Smooth muscle cell (in vitro differentiated cells): ENCODE data around the gene DMD. TPM values are rescaled to one million over a fixed set of nuclear protein-coding genes. Genes with fewer than 3 reads are reported as not detected.

Experiments
- DNase-seq: peaks from one replicate; lab custom pipeline; 2025; ENCODE audit not compliant: unreplicated experiment; lab: John Stamatoyannopoulos, UW
- H2AFZ ChIP-seq: fragments of 200-600 bp; sonication (generic); 2 replicates; pipeline ENCODE4 v1.6.0; 2016; ENCODE audit warnings: antibody characterized with exemption, low read depth, mild to moderate bottlenecking
- H3F3A ChIP-seq: fragments of 200-600 bp; sonication (generic); 2 replicates; pipeline ENCODE4 v1.6.0; 2017; ENCODE audit warnings: antibody characterized with exemption, low read depth
- H3K27ac ChIP-seq: fragments of 200-600 bp; sonication (generic); 2 replicates; pipeline ENCODE4 v1.5.1; 2016; ENCODE audit warnings: low read depth, mild to moderate bottlenecking
- H3K27me3 ChIP-seq: fragments of 200-600 bp; sonication (generic); 2 replicates; pipeline ENCODE4 v1.6.1; 2016; ENCODE audit warnings: low read depth, mild to moderate bottlenecking
- H3K36me3 ChIP-seq: fragments of 200-600 bp; sonication (generic); 2 replicates; pipeline ENCODE4 v1.5.1; 2016; ENCODE audit warnings: low read depth
- H3K4me1 ChIP-seq: fragments of 200-600 bp; sonication (generic); 2 replicates; pipeline ENCODE4 v1.5.1; 2016; ENCODE audit warnings: low read depth
- H3K4me2 ChIP-seq: fragments of 200-600 bp; sonication (generic); 2 replicates; pipeline ENCODE4 v1.6.0; 2016; ENCODE audit warnings: mild to moderate bottlenecking
- H3K4me3 ChIP-seq: fragments of 200-600 bp; sonication (generic); 2 replicates; pipeline ENCODE4 v1.5.1; 2016; ENCODE audit warnings: mild to moderate bottlenecking
- H3K79me2 ChIP-seq: fragments of 200-600 bp; sonication (generic); 2 replicates; pipeline ENCODE4 v1.6.0; 2016; ENCODE audit warnings: low read depth, mild to moderate bottlenecking
- H3K9ac ChIP-seq: fragments of 200-600 bp; sonication (generic); 2 replicates; pipeline ENCODE4 v1.6.0; 2016; ENCODE audit warnings: low read depth
- H3K9me3 ChIP-seq: fragments of 200-600 bp; sonication (generic); replicated peaks from 2 replicates; pipeline ENCODE4 v1.5.1; 2016; ENCODE audit warnings: low read depth
- H4K20me1 ChIP-seq: fragments of 200-600 bp; sonication (generic); 2 replicates; pipeline ENCODE4 v1.6.0; 2016; ENCODE audit warnings: low read depth
- WGBS: methylation state at CpG from one replicate; pipeline ENCODE4 v1.1.7; 2016; ENCODE audit warnings: low lambda C conversion rate; 5-methylcytosine and 5-hydroxymethylcytosine counted together
- polyA plus RNA-seq: library from polyadenylated mRNA; unstranded; fragments of >200 nt; fragmentation: Nextera tagmentation; extraction: Ambion mirVana; gene quantifications from 2 replicates; pipeline ENCODE4 v1.2.1, GENCODE V29; 2016
- total RNA-seq: library from RNA; depleted of rRNA; stranded (reverse); fragments of >200 nt; gene quantifications from 2 replicates; pipeline ENCODE4 v1.2.3, GENCODE V29; 2014
- TF ChIP-seq, protein P1 (sequence below): fragments of 200-600 bp; sonication (generic); IDR thresholded peaks from 2 replicates; pipeline ENCODE4 v1.5.1; 2017; ENCODE audit warnings: borderline replicate concordance, mild to moderate bottlenecking, antibody characterized with exemption; ENCODE audit not compliant: insufficient read depth, poor library complexity, severe bottlenecking

Gene DMD
- total and polyA plus RNA-seq, 2 experiments from 2014 or later = 12.3 to 12.6 TPM

DNA sequence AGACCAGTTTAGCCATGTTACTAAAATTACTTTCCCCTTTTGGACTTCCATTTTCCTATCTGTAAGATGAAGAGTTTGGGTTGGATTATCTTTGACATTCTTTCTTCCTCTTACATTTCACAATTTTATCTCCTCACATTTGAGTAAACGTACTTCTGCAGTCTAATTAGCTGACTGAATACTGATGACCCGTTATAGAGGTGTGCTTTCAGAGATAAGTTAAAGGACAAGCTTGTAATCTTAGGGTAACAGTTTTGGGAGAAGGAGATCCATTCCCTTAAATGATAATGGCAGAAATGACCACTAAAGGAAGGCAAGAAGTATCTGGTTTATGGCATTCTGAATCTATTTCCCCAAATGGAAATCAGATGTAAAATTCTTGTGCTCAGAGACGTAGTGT, 1916.9 kb downstream of the DMD start:
- no peaks in the 10 kb centered on the region for H3K36me3 ChIP-seq
- H3K9me3 ChIP-seq = no peaks in the 10 kb centered on the region
- H3K27me3 ChIP-seq = no peaks in the 10 kb centered on the region
- H3K79me2 ChIP-seq = no peaks in the 10 kb centered on the region
- 80% methylated on average over 3 of the region's 3 CpGs for whole genome bisulfite sequencing
- no peak overlapping the region for H3K4me2 ChIP-seq
- no peak for DNase-seq
- H3K9ac ChIP-seq = no peak overlapping the region
- no peak overlapping the region for H2AFZ ChIP-seq
- TF ChIP-seq, protein P1, sequence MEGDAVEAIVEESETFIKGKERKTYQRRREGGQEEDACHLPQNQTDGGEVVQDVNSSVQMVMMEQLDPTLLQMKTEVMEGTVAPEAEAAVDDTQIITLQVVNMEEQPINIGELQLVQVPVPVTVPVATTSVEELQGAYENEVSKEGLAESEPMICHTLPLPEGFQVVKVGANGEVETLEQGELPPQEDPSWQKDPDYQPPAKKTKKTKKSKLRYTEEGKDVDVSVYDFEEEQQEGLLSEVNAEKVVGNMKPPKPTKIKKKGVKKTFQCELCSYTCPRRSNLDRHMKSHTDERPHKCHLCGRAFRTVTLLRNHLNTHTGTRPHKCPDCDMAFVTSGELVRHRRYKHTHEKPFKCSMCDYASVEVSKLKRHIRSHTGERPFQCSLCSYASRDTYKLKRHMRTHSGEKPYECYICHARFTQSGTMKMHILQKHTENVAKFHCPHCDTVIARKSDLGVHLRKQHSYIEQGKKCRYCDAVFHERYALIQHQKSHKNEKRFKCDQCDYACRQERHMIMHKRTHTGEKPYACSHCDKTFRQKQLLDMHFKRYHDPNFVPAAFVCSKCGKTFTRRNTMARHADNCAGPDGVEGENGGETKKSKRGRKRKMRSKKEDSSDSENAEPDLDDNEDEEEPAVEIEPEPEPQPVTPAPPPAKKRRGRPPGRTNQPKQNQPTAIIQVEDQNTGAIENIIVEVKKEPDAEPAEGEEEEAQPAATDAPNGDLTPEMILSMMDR = no peak
- H3K4me3 ChIP-seq = no peak overlapping the region
- no peaks in the 10 kb centered on the region for H3K4me1 ChIP-seq
- H4K20me1 ChIP-seq = no peaks in the 10 kb centered on the region
- no peak overlapping the region for H3K27ac ChIP-seq
- H3F3A ChIP-seq = no peaks in the 10 kb centered on the region

DNA sequence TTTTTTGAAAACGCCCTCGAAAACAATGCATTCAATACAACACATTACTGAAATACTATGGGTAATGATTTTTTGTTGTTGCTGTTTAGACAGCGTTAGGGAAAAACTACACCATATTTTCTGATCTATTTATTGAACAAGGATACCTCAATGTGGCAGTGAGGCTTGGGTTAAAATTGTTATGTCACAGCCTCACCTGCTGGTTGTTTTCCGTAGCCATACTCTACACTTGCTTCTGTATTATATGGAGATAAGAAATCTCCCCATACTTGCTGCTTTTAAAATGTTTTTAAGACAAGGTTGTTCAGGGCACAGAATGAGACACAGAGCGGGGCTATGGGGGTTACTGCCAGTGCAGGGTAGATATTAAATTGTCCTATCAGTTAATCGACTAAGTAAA, 1917.9 kb downstream of the DMD start:
- Histone ChIP-seq H3K36me3 (no peaks in the 10 kb centered on the region), H3K4me1 (no peaks in the 10 kb centered on the region), H3K9ac (no peak overlapping the region), H2AFZ (no peak overlapping the region), H3F3A (no peaks in the 10 kb centered on the region), H3K27ac (no peak overlapping the region), H3K9me3 (no peaks in the 10 kb centered on the region), H3K79me2 (no peaks in the 10 kb centered on the region), H4K20me1 (no peaks in the 10 kb centered on the region), H3K4me2 (no peak overlapping the region), H3K4me3 (no peak overlapping the region), H3K27me3 (no peaks in the 10 kb centered on the region)
- TF ChIP-seq, protein P1 = no peak
- 77% methylated on average over 6 of the region's 6 CpGs for WGBS
- no peak for DNase-seq

DNA sequence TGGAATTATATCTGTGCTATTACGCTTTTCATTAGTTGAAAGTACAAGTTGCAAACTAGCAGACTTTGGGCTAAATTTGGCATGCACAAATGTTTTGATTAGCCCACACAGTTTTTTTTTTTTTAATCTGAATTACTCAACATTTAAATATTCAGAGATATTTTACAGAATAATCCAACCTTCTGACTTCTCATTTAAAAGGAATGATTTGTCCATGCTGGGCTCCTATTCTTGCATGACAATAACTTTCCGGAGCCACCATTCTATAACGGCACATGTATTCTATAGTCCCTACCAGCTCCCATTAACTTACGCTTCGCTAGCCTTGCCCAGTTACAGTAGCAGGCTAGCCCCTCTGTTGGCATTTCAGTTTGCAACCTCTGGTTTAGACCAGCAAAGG, 1920.2 kb downstream of the DMD start:
- H3K4me3 ChIP-seq = no peak overlapping the region
- H3K27ac ChIP-seq = no peak overlapping the region
- no peak overlapping the region for H3K9ac ChIP-seq
- H3K79me2 ChIP-seq = no peaks in the 10 kb centered on the region
- H3F3A ChIP-seq = no peaks in the 10 kb centered on the region
- no peaks in the 10 kb centered on the region for H3K4me1 ChIP-seq
- 88% methylated on average over 5 of the region's 5 CpGs for WGBS
- no peak overlapping the region for H2AFZ ChIP-seq
- H3K9me3 ChIP-seq = no peaks in the 10 kb centered on the region
- DNase-seq = no peak
- TF ChIP-seq, protein P1 = no peak
- H3K36me3 ChIP-seq = no peaks in the 10 kb centered on the region
- no peaks in the 10 kb centered on the region for H3K27me3 ChIP-seq
- H4K20me1 ChIP-seq = no peaks in the 10 kb centered on the region
- H3K4me2 ChIP-seq = no peak overlapping the region

DNA sequence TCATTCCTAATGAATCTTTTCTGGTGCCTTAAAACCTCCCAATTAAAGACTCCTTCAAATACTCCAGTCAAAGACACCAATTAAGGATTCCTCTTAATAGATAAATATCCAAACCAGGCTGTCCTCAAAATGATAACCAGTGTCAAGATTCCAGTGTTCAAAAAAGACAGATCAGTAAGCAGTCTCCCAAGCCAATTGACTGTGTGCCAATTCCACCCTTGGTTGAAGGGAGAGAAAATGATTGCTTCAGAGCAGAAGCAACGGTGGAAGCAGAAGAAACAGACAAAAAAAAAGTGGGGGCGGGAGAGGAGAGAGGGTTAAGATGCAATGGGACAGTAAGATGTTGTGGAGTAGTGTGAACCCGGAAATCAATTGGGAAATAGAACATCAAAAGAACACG, 1923.5 kb downstream of the DMD start:
- no peaks in the 10 kb centered on the region for H3K79me2 ChIP-seq
- no peak overlapping the region for H3K4me2 ChIP-seq
- no peak overlapping the region for H3K4me3 ChIP-seq
- no peaks in the 10 kb centered on the region for H4K20me1 ChIP-seq
- no peak for DNase-seq
- 76% methylated on average over 4 of the region's 4 CpGs for WGBS
- TF ChIP-seq, protein P1 = no peak
- H3K27me3 ChIP-seq = no peaks in the 10 kb centered on the region
- no peak overlapping the region for H2AFZ ChIP-seq
- no peaks in the 10 kb centered on the region for H3F3A ChIP-seq
- no peaks in the 10 kb centered on the region for H3K4me1 ChIP-seq
- no peaks in the 10 kb centered on the region for H3K9me3 ChIP-seq
- H3K9ac ChIP-seq = no peak overlapping the region
- H3K36me3 ChIP-seq = no peaks in the 10 kb centered on the region
- no peak overlapping the region for H3K27ac ChIP-seq
